Measurements from ENCODE around the gene LRRC19.

The LRRC19 gene

GRCh38 chr9:26955222-26955903 is 50.1 kb downstream of the LRRC19 start:
- no peak for DNase-seq

DNA sequence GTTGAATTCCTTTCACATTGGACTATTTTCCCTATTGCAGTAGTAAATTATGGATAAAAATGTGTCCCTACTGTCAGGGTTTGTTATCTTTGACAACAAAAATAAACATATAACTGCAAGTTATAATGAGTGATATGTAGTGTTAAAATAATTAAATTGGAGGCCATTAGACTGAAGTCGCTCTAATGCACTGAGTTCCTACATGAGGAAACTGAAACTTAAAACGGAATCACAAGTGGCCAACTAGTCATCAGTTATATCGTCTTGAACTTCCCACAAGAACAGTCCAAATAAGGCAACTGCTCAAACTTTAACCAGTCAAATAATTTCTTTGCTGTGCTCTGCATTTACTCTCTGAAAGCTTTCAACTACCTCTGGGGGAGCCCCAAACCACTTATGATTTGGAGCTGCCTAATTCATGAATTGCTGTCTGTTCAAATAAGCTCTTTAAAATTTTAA is 51.4 kb downstream of the LRRC19 start:
- no peak for DNase-seq

DNA sequence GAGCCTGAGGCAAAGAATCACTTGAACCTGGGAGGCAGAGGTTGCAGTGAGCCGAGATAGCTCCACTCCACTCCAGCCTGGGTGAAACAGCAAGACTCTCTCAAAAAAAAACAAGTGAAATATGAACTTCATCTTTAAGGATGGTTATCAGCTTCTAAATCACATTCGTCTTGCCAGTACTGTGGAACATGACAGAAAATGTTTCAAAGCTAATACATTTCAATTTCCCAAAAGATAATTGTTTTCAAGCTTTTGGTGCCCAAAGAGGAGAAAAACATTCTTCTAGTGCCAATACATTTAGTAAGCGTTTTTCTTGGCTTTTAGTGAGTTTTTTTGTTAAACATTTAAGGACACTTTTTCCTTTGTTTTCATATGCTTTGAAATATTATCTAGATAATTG is 53.7 kb downstream of the LRRC19 start:
- no peak for DNase-seq

GRCh38 chr9:26950521-26950920 is 55.0 kb downstream of the LRRC19 start:
- DNase-seq, result no peak

GRCh38 chr9:26949637-26950069 is 55.8 kb downstream of the LRRC19 start:
- DNase-seq, result no peak

- DNase-seq, result no peak
Observed at GRCh38 chr9:26947736-26948135, 57.7 kb downstream of the LRRC19 start.

DNA sequence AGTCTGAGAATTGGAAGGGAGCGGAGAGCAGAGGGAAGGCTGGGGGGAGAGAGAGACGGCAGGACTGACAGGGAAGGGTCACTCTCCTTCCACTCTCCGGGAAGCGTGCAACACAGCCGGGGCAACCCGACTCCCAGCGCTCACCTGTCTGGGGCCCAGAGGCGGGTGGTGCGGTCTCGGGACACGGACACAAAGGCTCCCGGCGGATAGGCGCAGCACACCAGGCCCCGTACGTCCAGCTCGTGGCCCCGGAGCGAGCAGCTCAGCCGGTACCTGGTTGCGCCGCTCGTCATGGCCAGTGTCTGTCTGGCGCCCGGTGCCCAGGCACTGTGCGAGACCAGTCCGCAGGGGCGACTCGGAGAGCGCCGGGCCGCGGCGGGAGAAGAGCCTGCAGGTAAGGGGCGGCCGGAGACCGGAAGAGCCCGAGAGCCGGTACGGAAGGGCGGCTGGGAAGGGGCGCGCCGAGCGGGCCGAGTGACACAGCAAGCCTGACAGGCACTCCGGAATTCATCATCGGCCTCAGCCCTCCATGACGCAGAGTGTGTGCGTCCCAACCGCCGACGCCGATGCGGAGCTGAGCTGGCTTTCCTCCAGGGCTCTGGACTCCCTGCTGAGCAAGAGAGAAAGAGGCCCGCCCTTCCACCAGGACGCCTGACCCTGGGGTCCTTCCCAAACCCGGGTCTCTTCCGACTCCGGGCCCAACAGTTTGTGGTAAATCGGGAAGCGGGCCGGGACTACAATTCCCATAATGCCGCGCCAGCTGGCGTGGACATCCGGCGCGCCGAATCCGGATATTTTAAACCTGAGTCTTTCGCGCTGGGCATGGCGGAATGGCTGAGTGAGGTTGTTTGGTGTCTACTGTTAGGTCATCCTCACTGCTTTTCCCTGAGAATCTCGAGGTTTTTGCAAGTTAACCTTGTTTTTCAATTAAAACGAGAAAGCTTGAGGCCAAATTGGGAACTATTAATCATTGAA is 58.4 kb downstream of the LRRC19 start, which contains the start of gene PLAA:
PLAA (minus strand) TSS at position 490 of the 975 bp plus-strand sequence; CDS start at position 293, 197 bp downstream.
- DNase-seq, result peak; percentile 74

DNA sequence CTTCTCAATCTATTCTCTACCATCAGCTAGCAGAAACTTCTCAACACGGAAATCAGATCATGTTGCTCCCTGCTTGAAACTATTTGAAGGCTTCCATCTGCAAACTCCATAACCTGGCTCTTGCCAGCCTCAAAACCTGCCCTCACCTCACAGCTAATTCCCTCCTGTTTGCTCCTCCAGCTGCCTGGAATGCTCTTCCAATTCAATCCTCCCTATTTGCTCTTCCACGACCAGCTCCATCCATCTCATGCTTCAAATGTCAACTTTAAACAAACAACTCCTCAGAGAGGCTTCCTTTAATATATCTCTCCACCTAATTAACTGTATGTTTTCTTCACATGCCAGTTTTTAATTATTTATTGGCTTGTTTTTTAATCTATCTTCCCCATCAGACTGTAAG is 59.9 kb downstream of the LRRC19 start:
- DNase-seq, result no peak

Data from activated effector memory CD4-positive, alpha-beta T cell treated with Interleukin-2 at 50 U/mL for 16 hours (primary cell).